Kidney epithelial cell (primary cell): ENCODE data around the gene SMS. TPM values are rescaled to one million over a fixed set of nuclear protein-coding genes. Genes with fewer than 3 reads are reported as not detected.

Experiments used
- DNase-seq: peaks from one replicate; pipeline ENCODE4 v3.0.0-alpha.2; 2010; ENCODE audit warnings: low read depth
- H3K27me3 ChIP-seq: 2 replicates; pipeline ENCODE4 v1.6.0; 2011; ENCODE audit warnings: low read length; ENCODE audit not compliant: control insufficient read depth, insufficient read depth
- H3K36me3 ChIP-seq: 2 replicates; pipeline ENCODE4 v1.5.1; 2011; ENCODE audit warnings: low read length; ENCODE audit not compliant: control insufficient read depth, insufficient read depth
- H3K4me3 ChIP-seq: 2 replicates; pipeline ENCODE4 v1.5.1; 2011; ENCODE audit warnings: low read depth, mild to moderate bottlenecking, control low read depth, low read length
- CTCF ChIP-seq: IDR thresholded peaks from 2 replicates; pipeline ENCODE4 v1.5.1; 2011; ENCODE audit warnings: mild to moderate bottlenecking, moderate library complexity, low read length, control low read depth, inconsistent platforms; ENCODE audit not compliant: insufficient read depth, poor library complexity, severe bottlenecking
- total RNA-seq: library from RNA; depleted of rRNA; stranded (reverse); fragments of >200 nt; gene quantifications from 2 replicates; pipeline ENCODE4 v1.2.3, GENCODE V29; 2015

Gene SMS
- total RNA-seq, 1 donor from 2014 or later = 142 TPM

DNA sequence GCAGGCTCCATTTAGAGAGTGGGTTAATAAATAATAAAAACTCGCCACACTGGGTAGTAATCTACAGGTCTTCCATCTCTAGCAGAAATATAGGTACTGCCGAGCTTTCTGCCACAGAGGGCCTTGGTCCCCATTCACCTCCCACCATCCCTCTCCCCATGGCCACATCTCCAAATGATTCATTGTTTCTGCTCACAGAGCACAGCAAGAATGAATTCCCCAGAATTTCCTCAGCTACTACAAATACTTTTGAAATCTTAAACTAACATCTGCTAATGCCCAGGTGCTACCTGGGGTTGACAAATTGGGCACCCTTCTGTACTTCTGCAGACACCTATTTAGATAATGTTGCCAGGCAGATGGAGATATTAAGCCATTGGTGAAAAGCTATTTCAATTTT is 96.7 kb downstream of the SMS start:
- Histone ChIP-seq H3K36me3 (no peaks in the 10 kb centered on the region), H3K4me3 (no peak overlapping the region), H3K27me3 (no peaks in the 10 kb centered on the region)
- no peak for DNase-seq
- no peak for TF ChIP-seq CTCF

- TF ChIP-seq CTCF = no peak
- DNase-seq = no peak
- no peak overlapping the region for H3K4me3 ChIP-seq
- no peaks in the 10 kb centered on the region for H3K36me3 ChIP-seq
- H3K27me3 ChIP-seq = no peaks in the 10 kb centered on the region
These were observed 97.5 kb downstream of the SMS start for GRCh38 chrX:22037911-22038537.

DNA sequence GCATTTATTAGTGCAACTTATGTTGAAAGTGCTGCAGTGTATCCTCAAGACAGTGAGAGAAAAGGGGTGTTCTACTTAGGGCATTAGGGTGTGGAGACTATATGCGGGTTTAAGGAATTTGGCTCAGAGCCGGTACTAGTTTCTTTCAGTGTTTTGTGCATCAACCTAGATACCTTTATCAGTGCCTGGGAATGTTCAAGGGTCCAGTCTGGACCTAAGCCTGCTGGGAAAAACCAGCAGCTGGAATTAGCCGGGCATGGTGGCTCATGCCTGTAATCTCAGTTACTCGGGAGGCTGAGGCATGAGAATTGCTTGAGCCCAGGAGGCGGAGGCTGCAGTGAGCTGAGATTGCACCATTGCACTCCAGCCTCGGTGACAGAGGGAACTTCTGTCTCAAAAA is 99.0 kb downstream of the SMS start:
- Histone ChIP-seq H3K36me3 (no peaks in the 10 kb centered on the region), H3K27me3 (no peaks in the 10 kb centered on the region), H3K4me3 (no peak overlapping the region)
- TF ChIP-seq CTCF = no peak
- DNase-seq = no peak

GRCh38 chrX:22040184-22040583 is 99.7 kb downstream of the SMS start:
- Histone ChIP-seq H3K27me3 (no peaks in the 10 kb centered on the region), H3K36me3 (no peaks in the 10 kb centered on the region), H3K4me3 (no peak overlapping the region)
- no peak for DNase-seq
- no peak for TF ChIP-seq CTCF

- TF ChIP-seq CTCF = no peak
- Histone ChIP-seq H3K36me3 (no peaks in the 10 kb centered on the region), H3K4me3 (no peak overlapping the region), H3K27me3 (no peaks in the 10 kb centered on the region)
- no peak for DNase-seq
These were observed 101.5 kb downstream of the SMS start for GRCh38 chrX:22041907-22042530.

DNA sequence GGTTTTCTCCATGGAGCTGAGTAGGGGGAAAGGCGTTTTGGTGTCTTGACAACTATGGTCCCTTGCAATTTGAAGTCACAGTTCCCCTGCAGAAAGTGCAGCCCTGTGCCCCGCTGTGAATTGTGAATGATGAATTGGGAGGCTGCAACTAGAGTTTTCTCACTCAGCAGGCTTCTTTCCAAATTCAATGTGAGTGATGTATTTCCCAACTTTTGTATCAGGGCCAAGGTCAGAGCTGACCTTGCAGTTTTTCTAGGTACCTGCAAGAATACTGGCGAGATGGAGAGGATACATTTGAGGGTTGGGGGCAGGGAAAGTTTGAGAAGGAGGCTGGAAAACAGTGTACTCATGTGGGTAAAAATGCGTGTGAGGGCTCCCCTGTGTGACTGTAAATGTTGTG is 103.4 kb downstream of the SMS start:
- no peaks in the 10 kb centered on the region for H3K27me3 ChIP-seq
- H3K36me3 ChIP-seq = no peaks in the 10 kb centered on the region
- H3K4me3 ChIP-seq = no peak overlapping the region
- TF ChIP-seq CTCF = no peak
- DNase-seq = no peak
